ENCODE data around the gene CEP70. TPM values are rescaled to one million over a fixed set of nuclear protein-coding genes. Genes with fewer than 3 reads are reported as not detected.

CEP70 gene
- polyA plus RNA-seq, 3 donors: 0.11 TPM; not detected in 2

DNA sequence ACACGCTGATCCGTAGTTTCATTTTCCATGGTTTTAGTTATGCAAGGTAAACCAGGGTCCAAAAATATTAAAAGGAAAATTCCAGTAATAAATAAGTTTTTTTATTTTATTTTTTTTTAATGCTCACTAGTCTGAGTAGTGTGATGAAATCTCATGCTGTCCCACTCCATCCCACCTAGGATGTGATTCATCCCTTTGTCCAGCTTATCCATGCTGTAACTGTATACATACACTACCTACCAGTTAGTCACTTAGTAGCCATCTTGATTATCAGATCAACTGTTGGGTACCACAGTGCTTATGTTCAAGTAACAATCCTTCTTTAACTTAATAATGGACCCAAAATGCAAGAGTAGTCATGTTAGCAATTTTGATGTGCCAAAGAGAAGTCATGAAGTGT is 84.5 kb downstream of the CEP70 start:
- no peak overlapping the region for H3K4me2 ChIP-seq (replicated peaks; ENCODE audit: extremely low read depth, low read length, poor library complexity, severe bottlenecking)
- H3K9ac ChIP-seq (ENCODE audit: insufficient read depth, low read length, poor library complexity, severe bottlenecking): no peak overlapping the region
- no peak for DNase-seq
- no peaks in the 10 kb centered on the region for H3K36me3 ChIP-seq (replicated peaks in 1 of 2; ENCODE audit: control insufficient read depth in 1 of 2, insufficient read depth in 2 of 2, low read length in 2 of 2)
- no peaks in the 10 kb centered on the region for H3K9me3 Mint-ChIP-seq
- H3K27me3 Mint-ChIP-seq (ENCODE audit: low read depth in 3 of 3): no peaks in the 10 kb centered on the region
- H3K27ac ChIP-seq (ENCODE audit: low read depth in 1 of 2, low read length in 2 of 2): no peak overlapping the region
- H3K4me3 Mint-ChIP-seq: no peak overlapping the region
- H3K36me3 Mint-ChIP-seq: peaks cover 0 to 1% of the 10 kb centered on the region in 2 donors
- no peaks in the 10 kb centered on the region for H3K27me3 ChIP-seq (ENCODE audit: control insufficient read depth in 2 of 2, insufficient read depth in 2 of 2, low read length in 2 of 2)
- intact Hi-C loops (cut with micrococcal nuclease): no loop called here
- no peaks in the 10 kb centered on the region for H3K4me1 ChIP-seq (ENCODE audit: control insufficient read depth in 1 of 2, insufficient read depth in 2 of 2, low read length in 2 of 2)
- no CpG with 5 or more reads among the region's 2 CpGs for WGBS (ENCODE audit: insufficient coverage)
- H3K4me1 Mint-ChIP-seq: peaks cover 3% of the 10 kb centered on the region
- H3K79me2 ChIP-seq (ENCODE audit: insufficient read depth, low read length): no peaks in the 10 kb centered on the region
- no peak overlapping the region for H2AFZ ChIP-seq (ENCODE audit: insufficient read depth, low read depth, low read length, poor library complexity, severe bottlenecking)
- no peaks in the 10 kb centered on the region for H4K20me1 ChIP-seq (ENCODE audit: insufficient read depth, low read length)
- H3K9me3 ChIP-seq (replicated peaks in 1 of 2; ENCODE audit: control insufficient read depth in 1 of 2, insufficient read depth in 1 of 2, low read length in 2 of 2): no peaks in the 10 kb centered on the region
- no peak overlapping the region for H3K27ac Mint-ChIP-seq
- TF ChIP-seq, protein P1, sequence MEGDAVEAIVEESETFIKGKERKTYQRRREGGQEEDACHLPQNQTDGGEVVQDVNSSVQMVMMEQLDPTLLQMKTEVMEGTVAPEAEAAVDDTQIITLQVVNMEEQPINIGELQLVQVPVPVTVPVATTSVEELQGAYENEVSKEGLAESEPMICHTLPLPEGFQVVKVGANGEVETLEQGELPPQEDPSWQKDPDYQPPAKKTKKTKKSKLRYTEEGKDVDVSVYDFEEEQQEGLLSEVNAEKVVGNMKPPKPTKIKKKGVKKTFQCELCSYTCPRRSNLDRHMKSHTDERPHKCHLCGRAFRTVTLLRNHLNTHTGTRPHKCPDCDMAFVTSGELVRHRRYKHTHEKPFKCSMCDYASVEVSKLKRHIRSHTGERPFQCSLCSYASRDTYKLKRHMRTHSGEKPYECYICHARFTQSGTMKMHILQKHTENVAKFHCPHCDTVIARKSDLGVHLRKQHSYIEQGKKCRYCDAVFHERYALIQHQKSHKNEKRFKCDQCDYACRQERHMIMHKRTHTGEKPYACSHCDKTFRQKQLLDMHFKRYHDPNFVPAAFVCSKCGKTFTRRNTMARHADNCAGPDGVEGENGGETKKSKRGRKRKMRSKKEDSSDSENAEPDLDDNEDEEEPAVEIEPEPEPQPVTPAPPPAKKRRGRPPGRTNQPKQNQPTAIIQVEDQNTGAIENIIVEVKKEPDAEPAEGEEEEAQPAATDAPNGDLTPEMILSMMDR (IDR thresholded peaks at IDR 0.05): no peak
- H3K4me3 ChIP-seq (replicated peaks in 1 of 3; ENCODE audit: low read depth in 2 of 3, low read length in 3 of 3): no peak overlapping the region

DNA sequence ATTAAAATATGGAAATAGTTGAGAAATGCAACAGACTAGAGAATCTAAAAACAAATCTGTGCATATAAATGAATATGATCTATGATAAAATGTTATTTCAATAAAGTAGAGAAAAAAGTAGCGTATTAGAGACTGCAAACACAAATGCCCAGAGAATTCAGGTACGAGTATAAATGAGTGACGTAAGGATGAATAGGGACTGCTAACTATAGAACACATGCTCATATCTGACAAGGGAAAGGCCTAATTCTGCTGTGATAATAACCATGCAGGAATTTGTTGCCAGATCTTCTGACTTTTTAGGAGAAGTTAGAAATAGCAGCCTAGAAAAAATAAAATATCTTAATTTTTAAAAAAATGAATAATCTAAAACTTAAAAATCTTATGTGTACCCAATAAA is 86.5 kb downstream of the CEP70 start:
- H3K4me1 ChIP-seq (ENCODE audit: control insufficient read depth in 1 of 2, insufficient read depth in 2 of 2, low read length in 2 of 2): no peaks in the 10 kb centered on the region
- H3K9me3 ChIP-seq (replicated peaks in 1 of 2; ENCODE audit: control insufficient read depth in 1 of 2, insufficient read depth in 1 of 2, low read length in 2 of 2): no peaks in the 10 kb centered on the region
- Mint-ChIP-seq H3K4me3 (no peak overlapping the region), H3K27me3 (ENCODE audit: low read depth in 3 of 3) (no peaks in the 10 kb centered on the region), H3K27ac (no peak overlapping the region), H3K4me1 (peaks cover 3% of the 10 kb centered on the region), H3K9me3 (no peaks in the 10 kb centered on the region), H3K36me3 (peaks cover 0 to 1% of the 10 kb centered on the region in 2 donors)
- H3K9ac ChIP-seq (ENCODE audit: insufficient read depth, low read length, poor library complexity, severe bottlenecking): no peak overlapping the region
- no peak for DNase-seq
- no peaks in the 10 kb centered on the region for H3K79me2 ChIP-seq (ENCODE audit: insufficient read depth, low read length)
- no peak overlapping the region for H3K4me2 ChIP-seq (replicated peaks; ENCODE audit: extremely low read depth, low read length, poor library complexity, severe bottlenecking)
- TF ChIP-seq, protein P1 (IDR thresholded peaks at IDR 0.05): no peak
- intact Hi-C loops (cut with micrococcal nuclease): no loop called here
- no CpG with 5 or more reads among the region's 3 CpGs for WGBS (ENCODE audit: insufficient coverage)
- H3K4me3 ChIP-seq (replicated peaks in 1 of 3; ENCODE audit: low read depth in 2 of 3, low read length in 3 of 3): no peak overlapping the region
- H3K27ac ChIP-seq (ENCODE audit: low read depth in 1 of 2, low read length in 2 of 2): no peak overlapping the region
- H3K27me3 ChIP-seq (ENCODE audit: control insufficient read depth in 2 of 2, insufficient read depth in 2 of 2, low read length in 2 of 2): no peaks in the 10 kb centered on the region
- H4K20me1 ChIP-seq (ENCODE audit: insufficient read depth, low read length): no peaks in the 10 kb centered on the region
- no peaks in the 10 kb centered on the region for H3K36me3 ChIP-seq (replicated peaks in 1 of 2; ENCODE audit: control insufficient read depth in 1 of 2, insufficient read depth in 2 of 2, low read length in 2 of 2)
- H2AFZ ChIP-seq (ENCODE audit: insufficient read depth, low read depth, low read length, poor library complexity, severe bottlenecking): no peak overlapping the region
